Breast epithelium (tissue), 3 donors: ENCODE measurements around the gene MIOS.

ENCODE experiments used
- POLR2A ChIP-seq: fragments of 450-650 bp; IDR thresholded peaks from one replicate; pipeline ENCODE4 v1.6.1; 2016; ENCODE audit warnings: antibody characterized with exemption, mild to moderate bottlenecking, moderate library complexity
- POLR2AphosphoS5 ChIP-seq, 3 donors: sonication (generic); formaldehyde crosslinking; IDR thresholded peaks; one replicate each; pipeline ENCODE4 v1.6.1; 2017; ENCODE audit warnings: antibody characterized with exemption in 3 of 3
- TF ChIP-seq, protein P1 (sequence below), 3 donors: fragments of 450-650 bp; IDR thresholded peaks; one replicate each; pipeline ENCODE4 v1.5.1; 2016 to 2017; ENCODE audit warnings: antibody characterized with exemption in 3 of 3, mild to moderate bottlenecking in 3 of 3, moderate library complexity in 3 of 3

DNA sequence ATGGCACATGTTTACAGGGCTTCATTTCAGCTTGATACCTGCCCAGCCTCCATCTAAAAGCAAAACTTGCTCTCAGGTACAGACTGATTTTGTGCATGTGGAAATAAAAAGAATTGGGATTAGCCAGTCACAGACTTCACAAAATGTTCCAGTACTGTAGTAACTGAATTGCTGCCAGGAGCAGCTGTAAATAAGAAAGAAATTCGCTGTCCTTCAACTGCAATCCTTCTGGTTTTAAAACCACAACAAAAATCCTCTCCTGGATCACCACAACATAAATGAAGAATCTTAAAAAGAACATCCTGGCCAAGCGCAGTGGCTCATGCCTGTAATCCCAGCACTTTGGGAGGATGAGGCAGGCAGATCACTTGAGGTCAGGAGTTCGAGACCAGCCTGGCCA lies 3.9 kb upstream of the MIOS start:
- TF ChIP-seq, protein P1, sequence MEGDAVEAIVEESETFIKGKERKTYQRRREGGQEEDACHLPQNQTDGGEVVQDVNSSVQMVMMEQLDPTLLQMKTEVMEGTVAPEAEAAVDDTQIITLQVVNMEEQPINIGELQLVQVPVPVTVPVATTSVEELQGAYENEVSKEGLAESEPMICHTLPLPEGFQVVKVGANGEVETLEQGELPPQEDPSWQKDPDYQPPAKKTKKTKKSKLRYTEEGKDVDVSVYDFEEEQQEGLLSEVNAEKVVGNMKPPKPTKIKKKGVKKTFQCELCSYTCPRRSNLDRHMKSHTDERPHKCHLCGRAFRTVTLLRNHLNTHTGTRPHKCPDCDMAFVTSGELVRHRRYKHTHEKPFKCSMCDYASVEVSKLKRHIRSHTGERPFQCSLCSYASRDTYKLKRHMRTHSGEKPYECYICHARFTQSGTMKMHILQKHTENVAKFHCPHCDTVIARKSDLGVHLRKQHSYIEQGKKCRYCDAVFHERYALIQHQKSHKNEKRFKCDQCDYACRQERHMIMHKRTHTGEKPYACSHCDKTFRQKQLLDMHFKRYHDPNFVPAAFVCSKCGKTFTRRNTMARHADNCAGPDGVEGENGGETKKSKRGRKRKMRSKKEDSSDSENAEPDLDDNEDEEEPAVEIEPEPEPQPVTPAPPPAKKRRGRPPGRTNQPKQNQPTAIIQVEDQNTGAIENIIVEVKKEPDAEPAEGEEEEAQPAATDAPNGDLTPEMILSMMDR (IDR thresholded peaks at IDR 0.05) = no peak
- TF ChIP-seq POLR2AphosphoS5 (IDR thresholded peaks at IDR 0.05) (no peak), POLR2A (no peak)
